Calu3 (cell line): ENCODE results near the gene HMX2. TPM values are rescaled to one million over a fixed set of nuclear protein-coding genes. Genes with fewer than 3 reads are reported as not detected.

Source experiments
- BruUV-seq: library from RNA; stranded (reverse); fragments of 400-500 nt; replicated peaks from 2 replicates; lab custom pipeline; 2021; lab: Mats Ljungman, UMichigan
- CTCF ChIA-PET: fragments of 300-600 bp; sonication (Branson Sonifier 250); formaldehyde crosslinking; loops from one replicate; lab custom pipeline; 2022; ENCODE audit warnings: antibody characterized with exemption; lab: Charles Lee
- DNase-seq: peaks from one replicate; pipeline ENCODE4 v3.0.0; 2022
- H3K27ac Mint-ChIP-seq: one replicate; pipeline ENCODE4 v1.8.0; 2022; ENCODE audit warnings: mixed read lengths; ENCODE audit not compliant: unreplicated experiment
- H3K27me3 Mint-ChIP-seq: one replicate; pipeline ENCODE4 v1.8.0; 2022; ENCODE audit warnings: mixed read lengths; ENCODE audit not compliant: unreplicated experiment
- H3K36me3 Mint-ChIP-seq: one replicate; pipeline ENCODE4 v1.8.0; 2022; ENCODE audit warnings: mild to moderate bottlenecking, moderate library complexity, mixed read lengths; ENCODE audit not compliant: insufficient read depth, unreplicated experiment
- H3K4me1 Mint-ChIP-seq: one replicate; pipeline ENCODE4 v1.8.0; 2022; ENCODE audit warnings: mild to moderate bottlenecking, low read depth, mixed read lengths; ENCODE audit not compliant: unreplicated experiment
- H3K4me3 Mint-ChIP-seq: one replicate; pipeline ENCODE4 v1.8.0; 2022; ENCODE audit warnings: mild to moderate bottlenecking, low read depth, moderate library complexity, mixed read lengths; ENCODE audit not compliant: unreplicated experiment
- H3K9me3 Mint-ChIP-seq: one replicate; pipeline ENCODE4 v1.8.0; 2022; ENCODE audit warnings: low read depth, mixed read lengths; ENCODE audit not compliant: unreplicated experiment
- CTCF ChIP-seq: fragments of 200-600 bp; IDR thresholded peaks from one replicate; pipeline ENCODE4 v1.8.0; 2022; ENCODE audit warnings: antibody characterized with exemption; ENCODE audit not compliant: unreplicated experiment
- intact Hi-C: fragments of 100-400 bp; cut with micrococcal nuclease; formaldehyde crosslinking; loops from one replicate; pipeline ENCODE4 v1.10.0; 2022; ENCODE audit not compliant: unreplicated experiment
- total RNA-seq: library from RNA; stranded (reverse); gene quantifications from 2 replicates; pipeline ENCODE4 v1.2.3, GENCODE V29; 2022

Gene HMX2
- total RNA-seq, 1 experiment from 2014 or later: not detected

- Mint-ChIP-seq H3K27me3 (peaks cover 55% of the 10 kb centered on the region), H3K9me3 (no peaks in the 10 kb centered on the region), H3K36me3 (peaks cover 17% of the 10 kb centered on the region), H3K4me3 (no peak overlapping the region), H3K27ac (no peak overlapping the region), H3K4me1 (peaks cover 12% of the 10 kb centered on the region)
- intact Hi-C loops: no loop called here
- CTCF ChIA-PET: no interaction called here
- DNase-seq: no peak
- no peak for TF ChIP-seq CTCF
- no TSS peak for BruUV-seq
Measured at GRCh38 chr10:123143162-123143824, 4.6 kb upstream of the HMX2 start.

GRCh38 chr10:123143825-123144168, 4.1 kb upstream of the HMX2 start:
- intact Hi-C loops: no loop called here
- H3K27ac Mint-ChIP-seq: no peak overlapping the region
- H3K27me3 Mint-ChIP-seq: peaks cover 59% of the 10 kb centered on the region
- DNase-seq: no peak
- no peak overlapping the region for H3K4me3 Mint-ChIP-seq
- BruUV-seq: no TSS peak
- peaks cover 8% of the 10 kb centered on the region for H3K4me1 Mint-ChIP-seq
- CTCF ChIA-PET: no interaction called here
- no peak for TF ChIP-seq CTCF
- peaks cover 17% of the 10 kb centered on the region for H3K36me3 Mint-ChIP-seq
- no peaks in the 10 kb centered on the region for H3K9me3 Mint-ChIP-seq

- no peak for DNase-seq
- Mint-ChIP-seq H3K36me3 (peaks cover 6% of the 10 kb centered on the region), H3K4me1 (no peaks in the 10 kb centered on the region), H3K4me3 (no peak overlapping the region), H3K9me3 (no peaks in the 10 kb centered on the region), H3K27me3 (peaks cover 68% of the 10 kb centered on the region), H3K27ac (no peak overlapping the region)
- no TSS peak for BruUV-seq
- CTCF ChIA-PET: no interaction called here
- intact Hi-C loops: no loop called here
- no peak for TF ChIP-seq CTCF
Measured at GRCh38 chr10:123144697-123145541, 3.0 kb upstream of the HMX2 start.

- intact Hi-C loops: no loop called here
- no peak for TF ChIP-seq CTCF
- H3K4me3 Mint-ChIP-seq: no peak overlapping the region
- H3K4me1 Mint-ChIP-seq: no peaks in the 10 kb centered on the region
- no TSS peak for BruUV-seq
- H3K27me3 Mint-ChIP-seq: peaks cover 68% of the 10 kb centered on the region
- CTCF ChIA-PET: no interaction called here
- H3K36me3 Mint-ChIP-seq: no peaks in the 10 kb centered on the region
- H3K27ac Mint-ChIP-seq: no peak overlapping the region
- no peaks in the 10 kb centered on the region for H3K9me3 Mint-ChIP-seq
- no peak for DNase-seq
Measured at GRCh38 chr10:123145542-123146012, 2.4 kb upstream of the HMX2 start.
